RPMI8226 (cell line): Measurements from ENCODE around the gene EVA1C.
"Not testable (repeated sequence)": the region's sequence is repeated elsewhere in the genome, so short reads cannot be mapped to it uniquely, and the experiment has no call there.

Source experiments
- DNase-seq: peaks from one replicate; pipeline ENCODE4 v3.0.0-alpha.2; 2015

EVA1C gene, protein sequence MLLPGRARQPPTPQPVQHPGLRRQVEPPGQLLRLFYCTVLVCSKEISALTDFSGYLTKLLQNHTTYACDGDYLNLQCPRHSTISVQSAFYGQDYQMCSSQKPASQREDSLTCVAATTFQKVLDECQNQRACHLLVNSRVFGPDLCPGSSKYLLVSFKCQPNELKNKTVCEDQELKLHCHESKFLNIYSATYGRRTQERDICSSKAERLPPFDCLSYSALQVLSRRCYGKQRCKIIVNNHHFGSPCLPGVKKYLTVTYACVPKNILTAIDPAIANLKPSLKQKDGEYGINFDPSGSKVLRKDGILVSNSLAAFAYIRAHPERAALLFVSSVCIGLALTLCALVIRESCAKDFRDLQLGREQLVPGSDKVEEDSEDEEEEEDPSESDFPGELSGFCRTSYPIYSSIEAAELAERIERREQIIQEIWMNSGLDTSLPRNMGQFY

DNA sequence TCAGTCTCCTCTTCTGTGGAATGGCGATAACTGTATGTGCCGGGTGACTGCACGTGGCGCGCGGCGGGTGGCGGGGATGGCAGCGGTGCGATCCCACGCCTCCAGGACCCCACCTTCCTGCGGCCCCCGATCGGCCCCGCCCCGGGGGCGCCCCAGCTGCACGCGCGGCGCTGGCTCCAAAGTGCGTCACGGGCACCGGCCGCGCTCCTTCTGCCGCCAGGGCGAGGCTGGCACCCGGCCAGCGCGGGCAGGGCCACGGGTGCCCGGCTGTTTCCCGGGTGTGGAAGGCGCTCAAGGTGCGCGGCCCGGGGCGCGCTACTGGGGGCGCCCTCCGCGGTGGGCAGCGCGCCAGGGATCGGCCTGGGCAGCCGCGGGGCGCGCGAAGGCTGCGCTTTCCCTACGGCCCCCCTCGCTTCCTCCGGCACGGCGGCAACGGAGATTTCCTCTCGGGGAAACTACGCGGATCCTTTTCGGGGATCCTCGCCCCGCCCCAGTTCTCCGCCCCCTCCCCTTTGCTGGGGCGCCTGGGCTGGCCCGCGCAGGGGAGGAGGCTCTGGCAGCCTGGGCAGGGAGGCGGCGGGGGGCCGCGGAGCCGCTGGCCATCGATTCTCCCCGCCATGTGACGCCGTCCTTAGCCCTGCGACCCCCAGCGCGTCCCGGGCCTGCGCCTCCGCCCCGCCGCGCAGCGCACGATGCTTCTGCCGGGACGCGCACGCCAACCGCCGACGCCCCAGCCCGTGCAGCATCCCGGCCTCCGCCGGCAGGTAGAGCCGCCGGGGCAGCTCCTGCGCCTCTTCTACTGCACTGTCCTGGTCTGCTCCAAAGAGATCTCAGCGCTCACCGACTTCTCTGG lies at the start of gene EVA1C:
Gene EVA1C, plus strand, starts transcription at position 545 of the 853 bp plus-strand sequence. Its CDS starts 148 bp downstream, at position 693.
- peak; percentile 52 for DNase-seq

DNA sequence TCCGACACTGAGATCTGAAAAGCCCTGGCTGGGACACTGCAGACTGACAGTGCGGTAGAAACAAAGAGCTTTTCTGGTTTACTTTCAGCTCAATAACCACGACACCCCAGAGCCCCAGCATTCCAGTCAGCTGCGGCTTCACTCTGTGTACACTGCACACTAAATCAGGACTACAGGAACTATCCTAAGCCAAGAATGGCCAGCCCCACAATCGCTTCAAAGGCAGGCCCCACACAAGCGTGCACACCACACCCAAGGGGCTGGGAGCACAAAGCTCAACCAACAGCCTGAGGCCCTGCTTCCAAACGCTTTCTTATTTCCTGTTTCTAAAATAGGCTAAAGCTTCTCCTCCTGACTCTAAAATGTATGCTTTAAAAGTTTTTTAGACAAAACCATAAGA lies 48.1 kb upstream of the EVA1C start:
- DNase-seq: no peak

DNA sequence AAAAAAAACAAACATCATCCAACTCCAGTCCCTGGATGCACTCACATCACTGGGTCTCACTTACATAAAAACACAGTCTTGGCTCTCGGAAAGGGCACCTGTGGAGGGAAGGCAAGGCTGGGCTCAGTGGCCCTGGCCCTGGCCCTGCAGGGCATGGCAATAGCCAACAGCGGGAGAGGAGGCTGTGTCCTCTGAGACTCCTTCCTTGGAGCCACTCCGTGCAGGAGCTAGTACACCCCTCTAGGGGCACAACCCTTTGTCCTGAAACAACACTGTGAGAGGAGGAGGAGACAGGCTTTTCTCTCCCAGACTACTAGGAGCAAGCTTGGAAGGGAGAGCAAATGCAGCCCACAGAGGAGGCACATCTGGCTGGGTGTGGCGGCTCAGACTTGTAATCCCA lies 47.7 kb upstream of the EVA1C start:
- DNase-seq: no peak

DNA sequence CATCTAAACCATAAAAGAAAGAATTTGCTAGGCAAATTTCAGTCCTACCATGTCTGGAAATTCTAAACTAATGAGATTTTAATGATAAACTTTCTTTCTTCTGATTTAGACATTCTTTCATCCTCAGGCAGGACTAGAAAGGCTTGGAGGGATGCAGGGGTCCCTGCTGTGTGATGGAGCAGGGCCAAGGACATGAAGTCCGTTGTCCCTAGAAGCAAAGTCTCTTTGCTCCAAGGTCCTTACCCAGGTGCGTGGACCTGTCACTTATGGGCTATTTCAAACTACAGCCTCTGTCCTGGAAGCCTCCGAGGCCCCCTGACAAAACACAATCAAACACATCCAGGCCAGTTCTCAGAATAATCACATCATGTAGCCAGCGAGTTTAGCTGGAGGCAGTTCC lies 46.3 kb upstream of the EVA1C start:
- DNase-seq: no peak

- DNase-seq: no peak
Observed at GRCh38 chr21:32367158-32367557, 45.3 kb upstream of the EVA1C start.

GRCh38 chr21:32368386-32368785 lies 44.1 kb upstream of the EVA1C start:
- DNase-seq: no peak

- not testable (repeated sequence) for DNase-seq
Observed at GRCh38 chr21:32368961-32369360, 43.5 kb upstream of the EVA1C start.

DNA sequence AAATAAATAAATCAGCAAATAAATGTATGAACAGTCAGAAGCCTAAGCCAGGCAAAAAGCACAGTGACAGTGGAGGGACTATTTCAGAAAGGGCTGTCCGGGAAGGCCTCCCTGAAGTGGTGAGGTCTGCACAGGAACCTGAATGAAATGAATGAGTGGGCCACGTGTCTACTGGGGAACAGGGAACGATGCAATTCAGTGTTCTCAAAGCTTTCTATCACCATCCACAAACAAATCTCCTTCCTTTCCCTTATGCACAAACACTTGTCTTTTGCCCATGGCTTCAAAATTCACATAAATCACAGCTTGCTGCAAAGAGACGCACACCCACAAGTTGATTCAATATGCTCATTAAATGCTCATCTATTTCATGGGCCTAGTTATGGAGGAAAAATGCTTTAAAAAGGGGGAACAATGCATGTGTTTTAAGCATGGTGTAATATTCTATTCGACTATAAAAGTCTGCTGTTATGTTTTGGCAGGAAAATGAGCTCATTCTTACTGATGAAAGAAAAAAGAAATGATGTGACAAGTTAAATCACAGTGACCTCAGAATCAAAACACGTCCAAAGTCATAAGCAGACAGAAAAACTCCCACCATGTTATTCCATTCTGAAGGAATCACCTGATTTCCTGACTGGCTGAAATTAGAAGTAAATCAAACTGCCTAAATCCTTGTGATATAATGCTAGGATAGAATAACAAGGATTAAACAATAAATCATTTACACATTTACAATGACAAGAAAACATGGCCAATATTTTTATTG lies 41.3 kb upstream of the EVA1C start:
- no peak for DNase-seq

GRCh38 chr21:32371913-32372314 lies 40.6 kb upstream of the EVA1C start:
- DNase-seq: no peak

GRCh38 chr21:32372755-32373154 lies 39.8 kb upstream of the EVA1C start:
- no peak for DNase-seq

- no peak for DNase-seq
Observed at GRCh38 chr21:32377506-32377905, 35.0 kb upstream of the EVA1C start.

DNA sequence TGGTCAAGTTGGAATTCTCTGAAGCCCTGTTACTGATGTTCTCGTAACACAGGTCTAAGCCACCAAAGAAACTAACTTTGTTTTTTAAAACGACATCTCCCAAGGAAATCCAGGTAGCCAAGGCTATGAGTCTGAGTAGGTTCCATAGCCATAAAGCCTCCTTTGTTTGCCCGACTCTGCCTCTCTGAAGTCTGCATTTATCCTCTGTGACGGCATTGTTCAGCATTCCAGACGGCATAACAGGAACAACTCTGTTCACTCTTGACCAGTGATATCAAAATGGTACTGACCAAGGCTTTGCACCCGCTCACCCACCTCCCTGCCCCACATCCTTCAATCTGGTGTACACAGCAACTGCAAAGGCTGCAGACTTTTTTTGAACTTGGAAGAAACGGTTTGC lies 34.5 kb upstream of the EVA1C start:
- DNase-seq: no peak

GRCh38 chr21:32378956-32379355 lies 33.5 kb upstream of the EVA1C start:
- DNase-seq: no peak

DNA sequence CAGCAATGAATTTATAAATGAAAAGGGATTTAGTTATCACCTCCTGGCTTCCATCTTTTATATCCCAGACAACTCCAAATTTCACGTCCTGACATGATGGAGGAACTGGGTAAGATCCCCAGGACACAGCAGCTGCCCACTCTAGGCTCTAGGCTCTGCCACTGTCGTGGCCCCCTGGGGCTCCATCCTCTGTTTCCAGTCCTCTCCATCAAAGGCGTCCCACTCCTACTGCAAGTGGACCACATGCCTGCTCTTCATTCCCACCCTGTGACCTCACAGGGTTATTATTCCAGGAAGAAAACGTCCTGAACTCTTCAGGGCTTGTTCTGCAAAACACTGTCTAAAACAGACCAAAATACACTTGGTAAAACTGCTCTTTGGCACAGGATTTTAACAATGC lies 31.6 kb upstream of the EVA1C start:
- DNase-seq: no peak

DNA sequence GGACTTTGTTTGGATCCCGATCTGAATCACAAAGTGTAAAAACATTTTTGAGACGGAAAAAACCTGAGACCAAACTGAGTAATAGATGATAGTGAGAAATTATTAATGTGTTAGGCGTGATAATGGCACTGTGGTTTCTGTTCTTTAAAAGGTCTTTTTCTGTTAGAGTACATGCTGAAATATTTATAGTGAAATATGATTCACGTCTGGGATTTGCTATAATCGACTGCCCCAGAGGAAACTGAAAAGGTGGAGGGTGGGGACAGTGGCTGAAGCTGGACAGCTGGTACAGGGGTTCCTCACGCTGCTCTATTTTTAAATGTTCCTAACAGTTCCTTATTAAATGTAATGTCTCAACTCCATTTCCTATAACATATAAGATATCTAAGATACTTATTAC lies 30.9 kb upstream of the EVA1C start:
- no peak for DNase-seq

DNA sequence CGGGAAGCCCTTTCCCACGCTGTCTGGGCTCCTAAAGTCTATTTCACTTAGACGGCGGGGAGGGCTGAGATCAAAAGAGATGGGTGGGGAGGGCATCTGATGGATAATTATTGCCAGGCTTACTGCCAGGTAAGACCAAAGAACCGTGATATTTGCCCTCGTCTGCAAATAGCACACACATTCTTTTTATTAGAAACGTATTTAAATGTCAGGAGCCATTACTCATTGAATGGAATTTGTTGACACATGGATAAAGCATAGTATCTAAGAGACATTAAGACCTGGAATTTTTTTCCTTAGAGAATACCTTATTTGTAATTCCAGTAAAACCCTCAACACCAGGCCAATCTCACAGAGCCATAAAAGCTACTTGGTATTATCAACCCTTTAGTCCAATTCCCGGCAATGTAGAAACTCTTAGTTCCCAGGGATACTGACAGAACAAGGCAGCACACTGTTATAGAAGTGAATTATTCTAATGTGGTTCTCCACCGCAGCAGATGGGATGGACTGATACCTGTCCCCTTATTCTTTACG lies 30.3 kb upstream of the EVA1C start:
- no peak for DNase-seq

GRCh38 chr21:32383812-32384211 lies 28.7 kb upstream of the EVA1C start:
- no peak for DNase-seq

DNA sequence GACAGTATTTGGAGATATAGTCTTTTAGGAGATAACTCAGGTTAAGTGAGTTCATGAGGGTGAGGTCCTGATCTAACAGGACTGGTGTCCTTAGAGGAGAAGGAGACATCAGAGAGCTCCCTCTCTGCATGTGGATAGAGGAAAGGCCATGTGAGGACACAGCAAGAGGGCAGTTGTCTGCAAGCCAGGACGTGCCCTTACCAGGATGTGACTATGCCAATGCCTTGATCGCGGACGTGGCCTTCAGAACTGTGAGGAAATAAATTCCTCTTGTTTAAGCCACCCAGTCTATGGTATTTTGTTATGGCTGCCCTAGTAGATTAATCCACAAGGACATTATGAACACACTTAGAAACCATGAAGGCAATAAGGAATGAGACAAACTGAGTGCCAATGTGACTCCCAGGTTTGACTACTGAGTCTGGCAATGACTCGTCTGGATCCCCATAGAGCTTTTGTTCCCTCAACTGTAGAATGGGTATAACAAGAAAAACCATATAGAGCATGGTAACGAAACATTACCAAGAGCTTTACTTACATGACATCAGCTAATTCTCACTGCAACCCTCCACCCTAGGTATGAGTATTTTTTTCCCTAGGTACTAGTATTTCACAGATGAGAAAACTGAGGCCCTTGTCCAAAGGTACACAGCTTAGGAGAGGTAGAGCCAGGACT lies 26.2 kb upstream of the EVA1C start:
- no peak for DNase-seq

- DNase-seq: no peak
Observed at GRCh38 chr21:32387151-32387550, 25.4 kb upstream of the EVA1C start.

GRCh38 chr21:32388306-32388705 lies 24.2 kb upstream of the EVA1C start:
- no peak for DNase-seq

DNA sequence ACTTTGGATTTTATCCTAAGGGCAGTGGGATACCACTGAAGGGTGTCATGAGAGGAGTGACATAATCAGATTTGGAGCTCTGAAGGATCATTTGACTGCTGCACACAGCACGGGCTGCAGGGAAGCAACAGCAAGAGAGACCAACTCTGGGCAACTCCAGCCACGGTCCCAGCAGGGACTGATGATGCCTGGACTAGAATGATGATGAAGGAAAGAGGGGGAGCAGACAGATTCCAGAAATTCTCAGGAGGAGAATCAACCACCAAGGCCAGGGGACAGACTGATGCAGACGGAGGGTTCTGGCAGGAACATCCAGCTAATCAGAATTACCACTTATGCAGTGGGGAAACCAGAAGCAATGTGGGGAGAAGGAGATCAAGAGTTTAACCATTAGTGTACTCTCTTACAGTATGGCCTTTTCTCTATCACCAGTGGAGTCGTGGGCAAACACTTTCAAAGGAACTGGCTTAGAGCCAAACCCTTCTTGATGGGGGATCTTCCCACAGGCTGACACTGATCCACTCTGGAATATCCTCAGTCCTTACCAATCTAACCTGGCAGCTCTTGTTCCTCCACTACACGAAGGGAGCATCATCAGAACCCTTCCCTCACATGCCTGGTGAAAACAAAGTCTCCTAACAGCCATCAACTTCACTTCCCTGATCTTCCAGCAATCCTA lies 23.0 kb upstream of the EVA1C start:
- no peak for DNase-seq
